SK-N-SH (cell line): ENCODE measurements around the gene AMMECR1. TPM values are rescaled to one million over a fixed set of nuclear protein-coding genes. Genes with fewer than 3 reads are reported as not detected.

ENCODE experiments used
- CTCF ChIA-PET: fragments of 300-600, 350-600 bp; formaldehyde crosslinking; extraction: SDS; loops from one replicate; lab custom pipeline; 2021; lab: Yijun Ruan, JAX
- POLR2A ChIA-PET: fragments of 350-600 bp; sonication (Branson Sonifier 250); formaldehyde crosslinking; extraction: SDS; loops from one replicate; lab custom pipeline; 2020; ENCODE audit warnings: antibody characterized with exemption, inconsistent platforms; lab: Yijun Ruan, JAX
- DNase-seq: peaks from one replicate; pipeline ENCODE4 v3.0.0; 2012
- H2AFZ ChIP-seq: fragments of 200-600 bp; sonication (generic); 2 replicates; pipeline ENCODE4 v1.8.1; 2016; ENCODE audit warnings: antibody characterized with exemption, mild to moderate bottlenecking, low read depth
- H3F3A ChIP-seq: fragments of 200-600 bp; sonication (generic); replicated peaks from 2 replicates; pipeline ENCODE3; 2016; ENCODE audit warnings: antibody characterized with exemption, mild to moderate bottlenecking; ENCODE audit not compliant: insufficient read depth
- H3K27ac ChIP-seq, 2 experiments: fragments of 200-500 bp in 1 of 2; fragments of 200-600 bp in 1 of 2; sonication (Bioruptor generic) in 1 of 2; sonication (generic), shearing (Covaris generic) in 1 of 2; 2 replicates each; pipeline versions ENCODE4 v1.5.1 to v1.6.1; 2014 to 2016; ENCODE audit warnings: low read depth in 2 of 2, inconsistent platforms in 1 of 2, low read length in 1 of 2, mild to moderate bottlenecking in 1 of 2, mixed read lengths in 1 of 2
- H3K27me3 ChIP-seq: fragments of 200-600 bp; sonication (generic), shearing (Covaris generic); 2 replicates; pipeline ENCODE4 v1.6.1; 2016; ENCODE audit warnings: mixed run types; ENCODE audit not compliant: insufficient read depth
- H3K36me3 ChIP-seq, 2 experiments: fragments of 200-500 bp in 1 of 2; fragments of 200-600 bp in 1 of 2; sonication (Bioruptor generic) in 1 of 2; sonication (generic) in 1 of 2; replicated peaks in 1 of 2; 2 replicates each; pipeline versions ENCODE3 to v1.5.1; 2014 to 2016; ENCODE audit warnings: low read length in 1 of 2, mild to moderate bottlenecking in 1 of 2; ENCODE audit not compliant: insufficient read depth in 2 of 2, control insufficient read depth in 1 of 2
- H3K4me1 ChIP-seq, 2 experiments: fragments of 200-500 bp in 1 of 2; fragments of 200-600 bp in 1 of 2; sonication (Bioruptor generic) in 1 of 2; sonication (generic), shearing (Covaris generic) in 1 of 2; 2 replicates each; pipeline versions ENCODE4 v1.5.1 to v1.6.1; 2014 to 2016; ENCODE audit warnings: low read depth in 1 of 2, low read length in 1 of 2, mixed run types in 1 of 2; ENCODE audit not compliant: insufficient read depth in 2 of 2, control insufficient read depth in 1 of 2
- H3K4me2 ChIP-seq: fragments of 200-600 bp; sonication (generic), shearing (Covaris generic); 2 replicates; pipeline ENCODE4 v1.6.1; 2017; ENCODE audit warnings: mixed run types
- H3K4me3 ChIP-seq, 2 experiments: fragments of 200-500 bp in 1 of 2; fragments of 200-600 bp in 1 of 2; sonication (Bioruptor generic) in 1 of 2; sonication (generic), shearing (Covaris generic) in 1 of 2; 2 replicates each; pipeline versions ENCODE4 v1.5.1 to v1.8.1; 2014 to 2016; ENCODE audit warnings: low read depth in 2 of 2, inconsistent platforms in 1 of 2, low read length in 1 of 2, mild to moderate bottlenecking in 1 of 2, mixed read lengths in 1 of 2, moderate library complexity in 1 of 2
- H3K79me2 ChIP-seq: fragments of 200-600 bp; sonication (generic); 2 replicates; pipeline ENCODE4 v1.8.1; 2017; ENCODE audit warnings: mild to moderate bottlenecking; ENCODE audit not compliant: insufficient read depth
- H3K9ac ChIP-seq: fragments of 200-600 bp; sonication (generic); 2 replicates; pipeline ENCODE4 v1.6.1; 2017; ENCODE audit warnings: mixed run types
- H3K9me2 ChIP-seq: fragments of 200-600 bp; sonication (generic); 2 replicates; pipeline ENCODE4 v1.6.1; 2017; ENCODE audit warnings: mixed run types
- H3K9me3 ChIP-seq: fragments of 200-600 bp; sonication (generic); 2 replicates; pipeline ENCODE4 v1.6.1; 2017; ENCODE audit warnings: mixed run types, mild to moderate bottlenecking, moderate library complexity
- H4K20me1 ChIP-seq: fragments of 200-600 bp; sonication (generic); 2 replicates; pipeline ENCODE4 v1.6.1; 2017; ENCODE audit warnings: mild to moderate bottlenecking, mixed run types; ENCODE audit not compliant: insufficient read depth
- ELF1 ChIP-seq: IDR thresholded peaks from 2 replicates; pipeline ENCODE4 v1.4.0; 2012
- EP300 ChIP-seq, 2 experiments: IDR thresholded peaks; 2 replicates each; pipeline versions ENCODE4 v1.4.0 to v1.6.1; 2012; ENCODE audit warnings: borderline replicate concordance in 1 of 2, low read depth in 1 of 2, low read length in 1 of 2
- FOSL2 ChIP-seq: IDR thresholded peaks from 2 replicates; pipeline ENCODE4 v1.4.0; 2012; ENCODE audit warnings: low read depth, mild to moderate bottlenecking, moderate library complexity, borderline replicate concordance
- FOXJ3 ChIP-seq: sonication (generic); formaldehyde crosslinking; IDR thresholded peaks from 2 replicates; pipeline ENCODE4 v1.5.1; 2020; ENCODE audit warnings: mild to moderate bottlenecking, missing genetic modification reagents
- FOXM1 ChIP-seq: IDR thresholded peaks from 2 replicates; pipeline ENCODE4 v1.4.0; 2012; ENCODE audit warnings: low read depth, mild to moderate bottlenecking
- GABPA ChIP-seq: IDR thresholded peaks from 2 replicates; pipeline ENCODE4 v1.4.0; 2012; ENCODE audit warnings: low read depth, mild to moderate bottlenecking
- GATA2 ChIP-seq: sonication (generic); formaldehyde crosslinking; IDR thresholded peaks from 2 replicates; pipeline ENCODE4 v1.5.0; 2020; ENCODE audit warnings: mild to moderate bottlenecking, missing genetic modification reagents
- IRF3 ChIP-seq: fragments of 150-350 bp; IDR thresholded peaks from 2 replicates; pipeline ENCODE4 v1.6.1; 2016; ENCODE audit warnings: mild to moderate bottlenecking, low read depth, low read length
- JUND ChIP-seq: IDR thresholded peaks from 2 replicates; pipeline ENCODE4 v1.4.0; 2012
- MEF2A ChIP-seq: IDR thresholded peaks from 2 replicates; pipeline ENCODE4 v1.4.0; 2012; ENCODE audit warnings: low read depth, borderline replicate concordance
- RAD21 ChIP-seq: IDR thresholded peaks from 2 replicates; pipeline ENCODE4 v1.6.1; 2012; ENCODE audit warnings: mild to moderate bottlenecking, low read length
- RCOR1 ChIP-seq: fragments of 150-350 bp; IDR thresholded peaks from 2 replicates; pipeline ENCODE4 v1.6.1; 2017; ENCODE audit warnings: antibody characterized with exemption, low read length
- RFX5 ChIP-seq: IDR thresholded peaks from 2 replicates; pipeline ENCODE4 v1.6.1; 2012; ENCODE audit warnings: mild to moderate bottlenecking, improper control_type of control experiment, low read length
- RXRA ChIP-seq: IDR thresholded peaks from 2 replicates; pipeline ENCODE4 v1.4.0; 2012; ENCODE audit warnings: low read depth, mild to moderate bottlenecking, borderline replicate concordance
- SIN3A ChIP-seq: IDR thresholded peaks from 2 replicates; pipeline ENCODE4 v1.6.1; 2012; ENCODE audit warnings: low read depth, mild to moderate bottlenecking, low read length, moderate library complexity, borderline replicate concordance
- SMC3 ChIP-seq: IDR thresholded peaks from 2 replicates; pipeline ENCODE4 v1.6.1; 2012; ENCODE audit warnings: low read depth, low read length, improper control_type of control experiment
- TCF12 ChIP-seq: IDR thresholded peaks from 2 replicates; pipeline ENCODE4 v1.4.0; 2012
- TEAD4 ChIP-seq: IDR thresholded peaks from 2 replicates; pipeline ENCODE4 v1.4.0; 2012; ENCODE audit warnings: mild to moderate bottlenecking, borderline replicate concordance; ENCODE audit not compliant: insufficient read depth
- WGBS: methylation state at CpG from one replicate; pipeline ENCODE4 v1.1.6; 2017; ENCODE audit warnings: low lambda C conversion rate; 5-methylcytosine and 5-hydroxymethylcytosine counted together
- polyA plus RNA-seq, 3 experiments: library from polyadenylated mRNA; depleted of rRNA; stranded (reverse); fragments of >200 nt; gene quantifications; 2 replicates each; pipeline ENCODE4 v1.2.3, GENCODE V29; 2012
- TF ChIP-seq, protein P1 (sequence below): IDR thresholded peaks from 2 replicates; pipeline ENCODE4 v1.4.0; 2012; ENCODE audit warnings: low read depth, borderline replicate concordance
- TF ChIP-seq, protein P2 (sequence below): IDR thresholded peaks from 2 replicates; pipeline ENCODE4 v1.4.0; 2012; ENCODE audit warnings: low read depth
- TF ChIP-seq, protein P3 (sequence below): fragments of 200-600 bp; sonication (generic); IDR thresholded peaks from 2 replicates; pipeline ENCODE4 v1.6.1; 2017; ENCODE audit warnings: antibody characterized with exemption, mild to moderate bottlenecking, moderate library complexity
- TF ChIP-seq, protein P4 (sequence below): IDR thresholded peaks from 2 replicates; pipeline ENCODE4; 2012

Gene AMMECR1
- polyA plus RNA-seq, 1 of the 3 experiments (the other 2 are of a cell fraction), result 1.3 TPM

DNA sequence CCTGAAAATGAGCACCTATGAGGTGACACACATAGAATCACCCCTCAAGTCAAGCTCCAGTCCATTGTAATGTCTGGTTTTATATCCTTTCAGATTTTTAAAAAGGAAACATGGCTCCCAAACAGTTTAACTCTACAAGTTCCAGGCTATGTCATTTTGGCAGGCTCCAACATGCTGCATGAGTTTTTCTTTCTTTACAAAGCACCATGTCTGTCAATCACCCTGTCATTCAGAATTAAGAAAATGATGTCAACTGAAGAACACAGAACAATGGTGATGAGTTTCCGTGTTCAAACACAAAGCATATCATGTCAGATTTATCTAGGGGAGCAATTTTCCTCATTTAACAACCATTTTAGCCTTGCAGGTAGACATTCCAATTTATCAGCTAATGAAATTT lies 106.5 kb downstream of the AMMECR1 start:
- peaks cover 0 to 3% of the 10 kb centered on the region in 2 experiments; a peak in 1 of 4 replicates for H3K4me1 ChIP-seq
- H4K20me1 ChIP-seq, result no peaks in the 10 kb centered on the region
- TF ChIP-seq FOXJ3 (no peak), TEAD4 (no peak), RFX5 (no peak), RCOR1 (no peak)
- H3K9ac ChIP-seq, result no peak overlapping the region
- no peak overlapping the region for H2AFZ ChIP-seq
- H3K79me2 ChIP-seq, result no peaks in the 10 kb centered on the region
- no peak for DNase-seq
- H3K4me3 ChIP-seq, result no peak overlapping the region
- no peaks in the 10 kb centered on the region for H3K27me3 ChIP-seq
- H3F3A ChIP-seq, result peaks cover 4% of the 10 kb centered on the region
- no peak overlapping the region for H3K4me2 ChIP-seq
- ChIA-PET CTCF (interaction anchor here (0.8 to 1.8 kb wide), 3 partner anchors 8 to 197 kb away, joined by 3 to 6 read pairs (median 6); no protein-coding TSS in a partner anchor), POLR2A (no interaction called here)
- no peaks in the 10 kb centered on the region for H3K36me3 ChIP-seq
- no peaks in the 10 kb centered on the region for H3K9me3 ChIP-seq
- 47% methylated on average over 1 of the region's 1 CpG for WGBS
- H3K27ac ChIP-seq, result peak overlapping the region in 1 of 2 experiments; percentile 78; a peak in 1 of 4 replicates
- no peaks in the 10 kb centered on the region for H3K9me2 ChIP-seq

- H3K79me2 ChIP-seq, result no peaks in the 10 kb centered on the region
- peak overlapping the region in 1 of 2 experiments; percentile 78; a peak in 2 of 4 replicates for H3K27ac ChIP-seq
- 0 out of 2 replicates have a peak overlapping the region, but pooled peaks have one; percentile 36 for H3K4me2 ChIP-seq
- H3K9me3 ChIP-seq, result no peaks in the 10 kb centered on the region
- ChIA-PET POLR2A (no interaction called here), CTCF (interaction anchor here (0.8 to 1.8 kb wide), 4 partner anchors 9 to 201 kb away, joined by 3 to 6 read pairs (median 4); no protein-coding TSS in a partner anchor)
- H2AFZ ChIP-seq, result no peak overlapping the region
- H3K9me2 ChIP-seq, result no peaks in the 10 kb centered on the region
- H4K20me1 ChIP-seq, result no peaks in the 10 kb centered on the region
- no peaks in the 10 kb centered on the region for H3K36me3 ChIP-seq
- H3F3A ChIP-seq, result peaks cover 4% of the 10 kb centered on the region
- no peak overlapping the region for H3K4me3 ChIP-seq
- no peak for DNase-seq
- peaks cover 0 to 3% of the 10 kb centered on the region in 2 experiments; a peak in 2 of 4 replicates for H3K4me1 ChIP-seq
- no peaks in the 10 kb centered on the region for H3K27me3 ChIP-seq
- 8% methylated on average over 5 of the region's 5 CpGs for WGBS
- no peak overlapping the region for H3K9ac ChIP-seq
- TF ChIP-seq ELF1 (no peak), RXRA (peak; percentile 33; the same call in 1 of the 2 replicates), IRF3 (no peak), FOSL2 (peak; percentile 59; the same call in 1 of the 2 replicates), RAD21 (no peak), RCOR1 (no peak), SIN3A (no peak), MEF2A (no peak), GABPA (no peak), TCF12 (peak; percentile 60), TEAD4 (no peak; the same call in 1 of the 2 replicates), JUND (peak; percentile 45), EP300 (IDR thresholded peaks at IDR 0.05; ENCODE audit: borderline replicate concordance in 1 of 2, low read depth in 1 of 2, low read length in 1 of 2) (peak in 1 of 2 experiments; percentile 27; a peak in 1 of 4 replicates), GATA2 (CRISPR knock-in tag) (no peak), FOXM1 (no peak), SMC3 (no peak)
- TF ChIP-seq, protein P1, sequence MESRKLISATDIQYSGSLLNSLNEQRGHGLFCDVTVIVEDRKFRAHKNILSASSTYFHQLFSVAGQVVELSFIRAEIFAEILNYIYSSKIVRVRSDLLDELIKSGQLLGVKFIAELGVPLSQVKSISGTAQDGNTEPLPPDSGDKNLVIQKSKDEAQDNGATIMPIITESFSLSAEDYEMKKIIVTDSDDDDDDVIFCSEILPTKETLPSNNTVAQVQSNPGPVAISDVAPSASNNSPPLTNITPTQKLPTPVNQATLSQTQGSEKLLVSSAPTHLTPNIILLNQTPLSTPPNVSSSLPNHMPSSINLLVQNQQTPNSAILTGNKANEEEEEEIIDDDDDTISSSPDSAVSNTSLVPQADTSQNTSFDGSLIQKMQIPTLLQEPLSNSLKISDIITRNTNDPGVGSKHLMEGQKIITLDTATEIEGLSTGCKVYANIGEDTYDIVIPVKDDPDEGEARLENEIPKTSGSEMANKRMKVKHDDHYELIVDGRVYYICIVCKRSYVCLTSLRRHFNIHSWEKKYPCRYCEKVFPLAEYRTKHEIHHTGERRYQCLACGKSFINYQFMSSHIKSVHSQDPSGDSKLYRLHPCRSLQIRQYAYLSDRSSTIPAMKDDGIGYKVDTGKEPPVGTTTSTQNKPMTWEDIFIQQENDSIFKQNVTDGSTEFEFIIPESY, result no peak
- TF ChIP-seq, protein P2, sequence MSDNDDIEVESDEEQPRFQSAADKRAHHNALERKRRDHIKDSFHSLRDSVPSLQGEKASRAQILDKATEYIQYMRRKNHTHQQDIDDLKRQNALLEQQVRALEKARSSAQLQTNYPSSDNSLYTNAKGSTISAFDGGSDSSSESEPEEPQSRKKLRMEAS, result no peak
- TF ChIP-seq, protein P3, sequence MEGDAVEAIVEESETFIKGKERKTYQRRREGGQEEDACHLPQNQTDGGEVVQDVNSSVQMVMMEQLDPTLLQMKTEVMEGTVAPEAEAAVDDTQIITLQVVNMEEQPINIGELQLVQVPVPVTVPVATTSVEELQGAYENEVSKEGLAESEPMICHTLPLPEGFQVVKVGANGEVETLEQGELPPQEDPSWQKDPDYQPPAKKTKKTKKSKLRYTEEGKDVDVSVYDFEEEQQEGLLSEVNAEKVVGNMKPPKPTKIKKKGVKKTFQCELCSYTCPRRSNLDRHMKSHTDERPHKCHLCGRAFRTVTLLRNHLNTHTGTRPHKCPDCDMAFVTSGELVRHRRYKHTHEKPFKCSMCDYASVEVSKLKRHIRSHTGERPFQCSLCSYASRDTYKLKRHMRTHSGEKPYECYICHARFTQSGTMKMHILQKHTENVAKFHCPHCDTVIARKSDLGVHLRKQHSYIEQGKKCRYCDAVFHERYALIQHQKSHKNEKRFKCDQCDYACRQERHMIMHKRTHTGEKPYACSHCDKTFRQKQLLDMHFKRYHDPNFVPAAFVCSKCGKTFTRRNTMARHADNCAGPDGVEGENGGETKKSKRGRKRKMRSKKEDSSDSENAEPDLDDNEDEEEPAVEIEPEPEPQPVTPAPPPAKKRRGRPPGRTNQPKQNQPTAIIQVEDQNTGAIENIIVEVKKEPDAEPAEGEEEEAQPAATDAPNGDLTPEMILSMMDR, result no peak
- TF ChIP-seq, protein P4, sequence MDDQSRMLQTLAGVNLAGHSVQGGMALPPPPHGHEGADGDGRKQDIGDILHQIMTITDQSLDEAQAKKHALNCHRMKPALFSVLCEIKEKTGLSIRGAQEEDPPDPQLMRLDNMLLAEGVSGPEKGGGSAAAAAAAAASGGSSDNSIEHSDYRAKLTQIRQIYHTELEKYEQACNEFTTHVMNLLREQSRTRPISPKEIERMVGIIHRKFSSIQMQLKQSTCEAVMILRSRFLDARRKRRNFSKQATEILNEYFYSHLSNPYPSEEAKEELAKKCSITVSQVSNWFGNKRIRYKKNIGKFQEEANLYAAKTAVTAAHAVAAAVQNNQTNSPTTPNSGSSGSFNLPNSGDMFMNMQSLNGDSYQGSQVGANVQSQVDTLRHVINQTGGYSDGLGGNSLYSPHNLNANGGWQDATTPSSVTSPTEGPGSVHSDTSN, result no peak; the same call in 1 of the 2 replicates
These were observed 107.3 kb downstream of the AMMECR1 start for GRCh38 chrX:110210417-110211139.
